Testis (tissue), 2 donors: Measurements from ENCODE around the gene SKI.

Source experiments
- POLR2A ChIP-seq: fragments of 450-650 bp; IDR thresholded peaks from one replicate; pipeline ENCODE4 v1.6.1; 2017; ENCODE audit warnings: antibody characterized with exemption, mild to moderate bottlenecking, moderate library complexity
- TF ChIP-seq, protein P1 (sequence below), 3 experiments: fragments of 450-650 bp in 2 of 3; fragments of 200-600 bp in 1 of 3; sonication (generic) in 1 of 3; IDR thresholded peaks; one replicate each; pipeline ENCODE4 v1.5.1; 2016 to 2019; ENCODE audit warnings: antibody characterized with exemption in 3 of 3, mild to moderate bottlenecking in 2 of 3, moderate library complexity in 1 of 3

DNA sequence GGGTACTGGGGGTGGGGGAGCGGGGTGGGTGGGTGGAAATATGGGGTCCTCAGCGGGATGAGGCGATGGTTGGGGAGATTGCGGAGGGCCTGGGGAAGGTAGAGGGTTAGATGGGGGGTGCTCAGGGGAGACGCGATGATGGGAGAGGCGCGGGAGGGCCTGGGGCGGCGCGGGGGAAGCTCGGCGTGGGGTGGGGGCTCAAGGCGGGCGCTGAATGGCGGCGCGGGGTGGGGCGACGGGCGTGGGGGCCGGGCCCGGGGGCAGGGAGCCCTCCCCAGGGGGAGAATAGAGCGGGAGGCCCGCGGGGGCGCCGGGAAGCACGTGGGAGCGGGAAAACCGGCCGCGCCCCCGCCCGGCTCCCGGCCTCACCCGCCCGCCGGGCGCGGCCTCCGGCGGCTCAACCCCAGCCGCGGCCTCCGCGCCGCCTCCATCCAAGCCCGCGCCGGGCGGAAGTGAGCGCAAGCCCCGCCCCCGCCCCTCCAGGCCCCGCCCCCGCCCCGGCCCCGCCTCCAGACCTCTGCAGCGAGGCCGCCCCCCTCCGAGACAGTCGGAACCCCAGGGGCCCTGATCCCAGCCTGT lies 33.7 kb upstream of the SKI start, which contains the start of gene FAAP20:
- TF ChIP-seq, protein P1, sequence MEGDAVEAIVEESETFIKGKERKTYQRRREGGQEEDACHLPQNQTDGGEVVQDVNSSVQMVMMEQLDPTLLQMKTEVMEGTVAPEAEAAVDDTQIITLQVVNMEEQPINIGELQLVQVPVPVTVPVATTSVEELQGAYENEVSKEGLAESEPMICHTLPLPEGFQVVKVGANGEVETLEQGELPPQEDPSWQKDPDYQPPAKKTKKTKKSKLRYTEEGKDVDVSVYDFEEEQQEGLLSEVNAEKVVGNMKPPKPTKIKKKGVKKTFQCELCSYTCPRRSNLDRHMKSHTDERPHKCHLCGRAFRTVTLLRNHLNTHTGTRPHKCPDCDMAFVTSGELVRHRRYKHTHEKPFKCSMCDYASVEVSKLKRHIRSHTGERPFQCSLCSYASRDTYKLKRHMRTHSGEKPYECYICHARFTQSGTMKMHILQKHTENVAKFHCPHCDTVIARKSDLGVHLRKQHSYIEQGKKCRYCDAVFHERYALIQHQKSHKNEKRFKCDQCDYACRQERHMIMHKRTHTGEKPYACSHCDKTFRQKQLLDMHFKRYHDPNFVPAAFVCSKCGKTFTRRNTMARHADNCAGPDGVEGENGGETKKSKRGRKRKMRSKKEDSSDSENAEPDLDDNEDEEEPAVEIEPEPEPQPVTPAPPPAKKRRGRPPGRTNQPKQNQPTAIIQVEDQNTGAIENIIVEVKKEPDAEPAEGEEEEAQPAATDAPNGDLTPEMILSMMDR (IDR thresholded peaks at IDR 0.05): no peak
- TF ChIP-seq POLR2A: no peak
